Measurements from ENCODE around the gene NPC2.

DNA sequence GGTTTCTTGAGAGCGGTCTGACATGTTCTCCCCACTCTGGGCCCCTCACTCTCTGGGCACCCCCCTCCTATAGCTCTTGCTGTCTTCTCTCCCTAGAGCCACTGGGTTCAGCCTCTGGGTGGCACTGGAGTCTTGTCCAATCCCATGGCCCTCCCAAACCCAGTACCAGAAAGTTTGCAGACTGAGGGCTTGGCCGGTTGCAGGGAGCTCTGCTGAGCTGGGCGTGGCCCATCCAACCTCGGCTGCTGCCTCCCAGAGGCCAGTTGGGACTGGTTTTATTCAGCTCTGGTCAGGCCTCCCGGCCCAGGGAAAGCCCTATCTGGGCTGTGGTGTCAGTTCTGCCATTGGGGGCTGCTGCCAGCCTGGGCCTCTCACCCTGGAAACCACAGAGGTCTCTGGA, 38.4 kb upstream of the NPC2 start:
- TF ChIP-seq, protein P1, sequence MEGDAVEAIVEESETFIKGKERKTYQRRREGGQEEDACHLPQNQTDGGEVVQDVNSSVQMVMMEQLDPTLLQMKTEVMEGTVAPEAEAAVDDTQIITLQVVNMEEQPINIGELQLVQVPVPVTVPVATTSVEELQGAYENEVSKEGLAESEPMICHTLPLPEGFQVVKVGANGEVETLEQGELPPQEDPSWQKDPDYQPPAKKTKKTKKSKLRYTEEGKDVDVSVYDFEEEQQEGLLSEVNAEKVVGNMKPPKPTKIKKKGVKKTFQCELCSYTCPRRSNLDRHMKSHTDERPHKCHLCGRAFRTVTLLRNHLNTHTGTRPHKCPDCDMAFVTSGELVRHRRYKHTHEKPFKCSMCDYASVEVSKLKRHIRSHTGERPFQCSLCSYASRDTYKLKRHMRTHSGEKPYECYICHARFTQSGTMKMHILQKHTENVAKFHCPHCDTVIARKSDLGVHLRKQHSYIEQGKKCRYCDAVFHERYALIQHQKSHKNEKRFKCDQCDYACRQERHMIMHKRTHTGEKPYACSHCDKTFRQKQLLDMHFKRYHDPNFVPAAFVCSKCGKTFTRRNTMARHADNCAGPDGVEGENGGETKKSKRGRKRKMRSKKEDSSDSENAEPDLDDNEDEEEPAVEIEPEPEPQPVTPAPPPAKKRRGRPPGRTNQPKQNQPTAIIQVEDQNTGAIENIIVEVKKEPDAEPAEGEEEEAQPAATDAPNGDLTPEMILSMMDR (IDR thresholded peaks at IDR 0.05) = peak in 2 of 3 experiments; percentile 12 to 14
- no peak for TF ChIP-seq POLR2A (IDR thresholded peaks at IDR 0.05; ENCODE audit: low read depth)

All from esophagus muscularis mucosa (tissue), 3 donors.